HEK293 (cell line): ENCODE data around the gene SLC35G3.
A peak's percentile ranks its signal among the peaks of the same experiment; 100 is the strongest.

Source experiments
- CTCF ChIA-PET: fragments of 350-600 bp; formaldehyde crosslinking; extraction: SDS; loops from one replicate; lab custom pipeline; 2021; ENCODE audit warnings: antibody characterized with exemption; lab: Yijun Ruan, JAX
- POLR2A ChIA-PET: fragments of 300-600 bp; formaldehyde crosslinking; extraction: SDS; loops from one replicate; lab custom pipeline; 2020; ENCODE audit warnings: antibody characterized with exemption, inconsistent platforms; lab: Yijun Ruan, JAX
- H3K27ac ChIP-seq: fragments of 200-500 bp; sonication (Bioruptor generic); 2 replicates; pipeline ENCODE4 v1.5.1; 2014; ENCODE audit warnings: low read depth, low read length, control low read depth, inconsistent platforms; ENCODE audit errors: extremely low read depth
- H3K36me3 ChIP-seq, 2 experiments: fragments of 200-500 bp in 1 of 2; sonication (Bioruptor generic) in 1 of 2; 1 replicate in 1 of 2; 2 replicates in 1 of 2; pipeline ENCODE4 v1.5.1; 2014 to 2017; ENCODE audit warnings: inconsistent platforms in 2 of 2, low read length in 2 of 2; ENCODE audit not compliant: control insufficient read depth in 2 of 2, insufficient read depth in 1 of 2
- H3K4me1 ChIP-seq: fragments of 200-500 bp; sonication (Bioruptor generic); 2 replicates; pipeline ENCODE4 v1.5.1; 2014; ENCODE audit warnings: mild to moderate bottlenecking, low read length, inconsistent platforms; ENCODE audit not compliant: control insufficient read depth, insufficient read depth
- H3K4me3 ChIP-seq: 2 replicates; pipeline ENCODE4 v1.5.1; 2011; ENCODE audit warnings: low read depth, mild to moderate bottlenecking, control low read depth, low read length, moderate library complexity
- H3K9me3 ChIP-seq: fragments of 200-500 bp; sonication (Bioruptor generic); 2 replicates; pipeline ENCODE4 v1.5.1; 2014; ENCODE audit warnings: low read depth, low read length, inconsistent platforms; ENCODE audit not compliant: control insufficient read depth, insufficient read depth
- KLF1 ChIP-seq: fragments of 450-650 bp; formaldehyde crosslinking; IDR thresholded peaks from 2 replicates; pipeline ENCODE4 v1.5.1; 2016; ENCODE audit warnings: missing biosample characterization, missing genetic modification characterization
- PATZ1 ChIP-seq: fragments of 450-650 bp; formaldehyde crosslinking; IDR thresholded peaks from 2 replicates; pipeline ENCODE4 v1.5.1; 2016; ENCODE audit warnings: missing biosample characterization, missing genetic modification characterization
- PRDM6 ChIP-seq: fragments of 450-650 bp; formaldehyde crosslinking; IDR thresholded peaks from 2 replicates; pipeline ENCODE4 v1.5.1; 2017; ENCODE audit warnings: missing biosample characterization, missing genetic modification characterization
- SALL2 ChIP-seq: fragments of 450-650 bp; formaldehyde crosslinking; IDR thresholded peaks from 2 replicates; pipeline ENCODE4 v1.5.0; 2017; ENCODE audit warnings: missing biosample characterization, mild to moderate bottlenecking, missing genetic modification characterization, borderline replicate concordance
- SP7 ChIP-seq: fragments of 450-650 bp; formaldehyde crosslinking; IDR thresholded peaks from 2 replicates; pipeline ENCODE4 v1.5.1; 2016; ENCODE audit warnings: missing biosample characterization, missing genetic modification characterization
- ZBTB1 ChIP-seq: fragments of 450-650 bp; formaldehyde crosslinking; IDR thresholded peaks from 2 replicates; pipeline ENCODE4 v1.5.1; 2016; ENCODE audit warnings: missing biosample characterization, missing genetic modification characterization
- ZBTB17 ChIP-seq: fragments of 450-650 bp; formaldehyde crosslinking; IDR thresholded peaks from 2 replicates; pipeline ENCODE4 v1.5.1; 2016; ENCODE audit warnings: missing biosample characterization, missing genetic modification characterization
- ZBTB48 ChIP-seq: fragments of 450-650 bp; formaldehyde crosslinking; IDR thresholded peaks from 2 replicates; pipeline ENCODE4 v1.5.1; 2016; ENCODE audit warnings: missing biosample characterization, missing genetic modification characterization
- ZBTB6 ChIP-seq: fragments of 450-650 bp; formaldehyde crosslinking; IDR thresholded peaks from 2 replicates; pipeline ENCODE4 v1.5.1; 2017; ENCODE audit warnings: missing biosample characterization, missing genetic modification characterization
- ZFP3 ChIP-seq: fragments of 450-650 bp; formaldehyde crosslinking; IDR thresholded peaks from 2 replicates; pipeline ENCODE4 v1.5.1; 2016; ENCODE audit warnings: low read depth, missing biosample characterization, missing genetic modification characterization
- ZNF10 ChIP-seq: fragments of 450-650 bp; formaldehyde crosslinking; IDR thresholded peaks from 2 replicates; pipeline ENCODE4 v1.5.1; 2017; ENCODE audit warnings: missing biosample characterization, missing genetic modification characterization
- ZNF121 ChIP-seq: fragments of 450-650 bp; formaldehyde crosslinking; IDR thresholded peaks from 2 replicates; pipeline ENCODE4 v1.5.1; 2016; ENCODE audit warnings: missing biosample characterization, missing genetic modification characterization
- ZNF184 ChIP-seq: fragments of 450-650 bp; IDR thresholded peaks from 2 replicates; pipeline ENCODE4 v1.5.1; 2018; ENCODE audit warnings: missing biosample characterization, mild to moderate bottlenecking, missing genetic modification characterization
- ZNF248 ChIP-seq: fragments of 450-650 bp; formaldehyde crosslinking; IDR thresholded peaks from 2 replicates; pipeline ENCODE4 v1.5.1; 2017; ENCODE audit warnings: missing biosample characterization, missing genetic modification characterization
- ZNF398 ChIP-seq: fragments of 450-650 bp; formaldehyde crosslinking; IDR thresholded peaks from 2 replicates; pipeline ENCODE4 v1.5.1; 2017; ENCODE audit warnings: missing biosample characterization, missing genetic modification characterization
- ZNF416 ChIP-seq: fragments of 450-650 bp; formaldehyde crosslinking; IDR thresholded peaks from 2 replicates; pipeline ENCODE4 v1.5.1; 2016; ENCODE audit warnings: missing biosample characterization, missing genetic modification characterization
- ZNF449 ChIP-seq: fragments of 450-650 bp; formaldehyde crosslinking; IDR thresholded peaks from 2 replicates; pipeline ENCODE4 v1.5.1; 2017; ENCODE audit warnings: missing biosample characterization, mild to moderate bottlenecking, missing genetic modification characterization, moderate library complexity
- ZNF596 ChIP-seq: fragments of 450-650 bp; IDR thresholded peaks from 2 replicates; pipeline ENCODE4 v1.5.0; 2018; ENCODE audit warnings: missing biosample characterization, mild to moderate bottlenecking, missing genetic modification characterization, moderate library complexity
- ZNF639 ChIP-seq: fragments of 450-650 bp; formaldehyde crosslinking; IDR thresholded peaks from 2 replicates; pipeline ENCODE4 v1.5.1; 2016; ENCODE audit warnings: missing biosample characterization, missing genetic modification characterization
- ZNF670 ChIP-seq: fragments of 450-650 bp; formaldehyde crosslinking; IDR thresholded peaks from 2 replicates; pipeline ENCODE4 v1.5.1; 2016; ENCODE audit warnings: missing biosample characterization, missing genetic modification characterization, low read depth
- ZNF747 ChIP-seq: fragments of 450-650 bp; formaldehyde crosslinking; IDR thresholded peaks from 2 replicates; pipeline ENCODE4 v1.5.1; 2016; ENCODE audit warnings: missing biosample characterization, missing genetic modification characterization
- ZSCAN16 ChIP-seq: fragments of 450-650 bp; formaldehyde crosslinking; IDR thresholded peaks from 2 replicates; pipeline ENCODE4 v1.5.1; 2016; ENCODE audit warnings: missing biosample characterization, missing genetic modification characterization

SLC35G3 gene

GRCh38 chr17:35242805-35243560, 48.8 kb upstream of the SLC35G3 start, which contains the start of gene SLFN5 (continued):
- TF ChIP-seq PATZ1 (tag by site-specific recombination), result 0 out of 2 replicates have a peak, but pooled peaks have one; percentile 43
- TF ChIP-seq ZBTB1 (tag by site-specific recombination), result no peak
- TF ChIP-seq ZNF248 (tag by site-specific recombination), result no peak
- no peak for TF ChIP-seq ZNF747
- TF ChIP-seq ZBTB17, result peak; percentile 48; the same call in 1 of the 2 replicates

GRCh38 chr17:35242158-35242804, 48.1 kb upstream of the SLC35G3 start:
- ChIA-PET CTCF (interaction anchor here (0.6 to 1.3 kb wide), 2 partner anchors 10 to 289 kb away, joined by 4 to 7 read pairs; no protein-coding TSS in a partner anchor), POLR2A (interaction anchor here (0.5 to 3.2 kb wide), 7 partner anchors 11 to 715 kb away, joined by 3 to 27 read pairs (median 4); partner anchors contain the start of genes PEX12 and SLFN11)
- peak overlapping the region; percentile 76 for H3K4me3 ChIP-seq
- H3K4me1 ChIP-seq, result peaks cover 23% of the 10 kb centered on the region
- H3K27ac ChIP-seq, result peak overlapping the region; percentile 93
- peaks cover 0 to 3% of the 10 kb centered on the region in 2 experiments; a peak in 1 of 3 replicates for H3K36me3 ChIP-seq
- H3K9me3 ChIP-seq, result no peaks in the 10 kb centered on the region
- TF ChIP-seq KLF1 (tag by site-specific recombination) (peak; percentile 38; the same call in 1 of the 2 replicates), ZSCAN16 (0 out of 2 replicates have a peak, but pooled peaks have one; percentile 54), ZNF416 (tag by site-specific recombination) (no peak), ZBTB1 (tag by site-specific recombination) (no peak), ZNF449 (tag by site-specific recombination) (0 out of 2 replicates have a peak, but pooled peaks have one; percentile 14), ZNF121 (tag by site-specific recombination) (no peak), ZBTB6 (tag by site-specific recombination) (no peak), ZNF670 (tag by site-specific recombination) (no peak), ZNF10 (tag by site-specific recombination) (0 out of 2 replicates have a peak, but pooled peaks have one; percentile 41), ZNF184 (tag by site-specific recombination) (no peak), SP7 (tag by site-specific recombination) (no peak), ZFP3 (tag by site-specific recombination) (no peak), ZNF398 (no peak), ZNF596 (no peak), PRDM6 (tag by site-specific recombination) (no peak), SALL2 (tag by site-specific recombination) (no peak), ZNF639 (tag by site-specific recombination) (peak; percentile 19; the same call in 1 of the 2 replicates), ZBTB48 (tag by site-specific recombination) (0 out of 2 replicates have a peak, but pooled peaks have one; percentile 22)
